GM10266 (cell line): ENCODE measurements around the gene C2CD2.

ENCODE experiments used
- DNase-seq: peaks from one replicate; pipeline ENCODE4 v3.0.0; 2012; ENCODE audit errors: extremely low spot score
- TF ChIP-seq, protein P1 (sequence below): IDR thresholded peaks from 2 replicates; pipeline ENCODE4 v1.5.1; 2012; ENCODE audit warnings: mild to moderate bottlenecking, low read depth; ENCODE audit not compliant: control insufficient read depth, insufficient read depth; ENCODE audit errors: missing control alignments

Gene C2CD2

DNA sequence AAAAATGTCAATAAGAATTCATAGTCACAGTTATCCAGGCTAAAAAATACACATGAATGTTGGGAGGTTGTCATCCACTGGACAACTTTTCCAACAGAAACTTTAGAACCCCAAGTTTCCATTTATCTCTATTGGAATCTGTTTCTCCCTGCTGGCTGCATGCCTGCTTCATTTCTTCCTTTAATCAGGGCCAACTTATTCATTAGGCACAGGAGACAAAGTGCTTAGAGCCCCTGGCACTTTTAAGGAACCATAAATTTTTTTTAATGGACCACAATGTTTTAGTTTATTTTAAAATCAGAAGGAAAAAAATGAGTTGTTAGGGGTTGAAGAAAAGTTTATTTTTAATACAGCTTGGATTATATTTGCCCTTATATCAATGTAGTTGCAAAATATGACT is 26.7 kb upstream of the C2CD2 start:
- TF ChIP-seq, protein P1, sequence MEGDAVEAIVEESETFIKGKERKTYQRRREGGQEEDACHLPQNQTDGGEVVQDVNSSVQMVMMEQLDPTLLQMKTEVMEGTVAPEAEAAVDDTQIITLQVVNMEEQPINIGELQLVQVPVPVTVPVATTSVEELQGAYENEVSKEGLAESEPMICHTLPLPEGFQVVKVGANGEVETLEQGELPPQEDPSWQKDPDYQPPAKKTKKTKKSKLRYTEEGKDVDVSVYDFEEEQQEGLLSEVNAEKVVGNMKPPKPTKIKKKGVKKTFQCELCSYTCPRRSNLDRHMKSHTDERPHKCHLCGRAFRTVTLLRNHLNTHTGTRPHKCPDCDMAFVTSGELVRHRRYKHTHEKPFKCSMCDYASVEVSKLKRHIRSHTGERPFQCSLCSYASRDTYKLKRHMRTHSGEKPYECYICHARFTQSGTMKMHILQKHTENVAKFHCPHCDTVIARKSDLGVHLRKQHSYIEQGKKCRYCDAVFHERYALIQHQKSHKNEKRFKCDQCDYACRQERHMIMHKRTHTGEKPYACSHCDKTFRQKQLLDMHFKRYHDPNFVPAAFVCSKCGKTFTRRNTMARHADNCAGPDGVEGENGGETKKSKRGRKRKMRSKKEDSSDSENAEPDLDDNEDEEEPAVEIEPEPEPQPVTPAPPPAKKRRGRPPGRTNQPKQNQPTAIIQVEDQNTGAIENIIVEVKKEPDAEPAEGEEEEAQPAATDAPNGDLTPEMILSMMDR, result no peak
- no peak for DNase-seq

DNA sequence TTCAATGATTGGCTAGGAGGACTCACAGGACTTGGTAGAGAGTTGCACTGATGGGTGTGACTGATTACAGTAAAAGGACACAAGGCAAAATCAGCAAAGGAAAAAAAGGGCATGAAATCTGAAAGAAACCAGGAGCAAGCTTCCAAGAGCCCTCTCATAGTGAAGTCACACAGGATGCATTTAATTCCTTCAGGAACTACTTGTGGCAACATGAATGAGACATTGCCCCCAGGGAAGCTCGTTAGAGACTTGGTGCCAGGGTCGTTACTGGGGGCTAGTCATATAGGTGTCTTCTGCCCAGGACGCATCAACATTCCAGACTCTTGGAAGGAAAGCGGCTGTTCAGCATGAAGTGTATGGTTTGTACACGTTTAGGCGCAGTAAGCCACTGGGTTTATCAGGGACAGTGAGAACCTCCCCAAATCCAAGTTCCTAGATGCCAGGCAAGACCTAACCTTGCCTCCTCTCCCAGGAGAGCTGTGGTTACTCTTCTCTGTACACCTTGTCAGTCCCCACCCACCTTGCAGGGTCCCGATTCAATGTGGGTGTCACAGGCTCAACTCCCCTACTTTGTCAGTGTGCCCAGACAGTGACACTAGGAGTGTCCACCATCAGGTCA is 26.0 kb upstream of the C2CD2 start:
- TF ChIP-seq, protein P1, result no peak
- no peak for DNase-seq

DNA sequence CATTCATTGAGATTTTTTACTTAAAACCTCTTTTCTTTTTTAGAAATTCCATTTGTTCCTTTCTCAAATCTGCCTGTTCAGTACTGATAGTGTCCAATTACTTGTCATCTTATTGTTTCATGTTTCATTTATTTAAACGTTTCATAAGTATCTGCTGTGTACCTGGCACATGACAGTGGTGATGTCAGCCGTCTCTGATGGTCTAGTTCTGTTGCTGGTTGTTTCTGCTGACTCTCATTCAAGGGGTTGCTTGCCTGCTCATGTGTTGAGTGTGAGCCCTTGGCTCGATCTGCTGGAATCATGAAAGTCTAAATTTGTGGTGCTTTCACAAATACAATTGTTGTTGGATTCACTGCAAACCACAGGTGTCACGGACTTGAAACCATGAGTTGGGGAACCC is 25.5 kb upstream of the C2CD2 start:
- DNase-seq, result no peak

DNA sequence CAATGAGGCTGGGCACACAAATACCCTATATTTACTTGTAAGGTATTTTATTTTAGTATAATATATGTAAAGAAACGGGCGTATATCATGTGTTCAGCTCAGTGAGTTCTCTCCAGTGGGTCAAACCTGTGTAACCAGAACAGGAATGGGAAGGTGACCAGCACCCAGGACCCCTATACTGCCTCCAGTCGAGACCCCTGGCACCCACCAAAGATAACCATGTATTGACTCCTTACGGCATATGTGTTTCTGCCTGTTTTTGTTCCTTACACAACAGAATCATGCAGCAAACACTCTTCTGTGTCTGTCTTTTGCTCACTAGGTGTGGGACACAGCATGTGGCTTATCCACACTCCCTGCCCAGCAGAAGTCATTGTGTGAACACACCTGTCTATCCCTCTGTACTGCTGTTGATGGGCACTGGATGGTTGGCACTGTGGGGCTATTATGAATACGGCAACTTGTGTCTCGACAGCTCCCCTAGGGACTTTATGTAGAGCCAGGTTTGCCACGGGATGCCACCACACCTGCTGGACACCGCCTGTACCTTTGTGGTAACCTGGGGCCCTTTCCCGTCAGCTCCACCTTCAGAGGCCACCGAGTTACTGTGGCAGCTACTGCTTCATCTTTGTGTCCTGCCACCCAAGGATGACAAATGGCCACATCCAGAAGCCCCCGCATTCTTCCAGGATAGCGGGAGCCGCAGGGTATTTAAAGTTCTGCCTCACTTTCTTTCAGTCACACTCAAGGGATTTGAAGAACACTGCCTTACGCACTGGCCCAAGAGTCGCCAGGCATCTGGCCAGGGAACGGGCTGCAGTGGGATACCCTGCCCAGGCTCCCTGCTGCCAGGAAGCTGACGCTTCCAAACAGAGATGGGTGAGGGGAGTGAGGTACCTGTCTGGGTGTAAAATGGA is 23.5 kb upstream of the C2CD2 start:
- DNase-seq, result no peak

More for the DNA sequence above, 25.5 kb upstream of the C2CD2 start:
- TF ChIP-seq, protein P1, result no peak

DNA sequence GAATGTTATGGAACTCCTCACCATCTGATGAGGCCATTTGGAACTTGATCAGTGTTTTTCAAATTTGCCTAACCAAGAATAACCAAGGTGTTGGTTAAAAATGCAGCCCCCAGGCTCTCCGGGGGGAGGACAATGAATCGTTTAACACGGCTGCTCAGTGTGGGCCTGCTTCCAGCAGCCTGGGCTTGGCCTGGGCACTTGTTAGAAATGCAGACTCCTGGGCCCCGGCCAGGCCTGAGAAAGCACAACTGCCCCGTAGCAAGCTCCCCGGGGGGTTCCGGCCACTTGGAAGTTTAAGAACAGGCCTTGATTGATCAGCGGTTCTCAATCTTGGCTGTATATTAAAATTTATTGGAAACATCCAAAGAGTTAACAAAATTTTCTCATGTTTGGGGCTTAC is 22.8 kb upstream of the C2CD2 start:
- no peak for DNase-seq
- TF ChIP-seq, protein P1, result no peak

More for the DNA sequence above, 23.5 kb upstream of the C2CD2 start:
- TF ChIP-seq, protein P1, result no peak

DNA sequence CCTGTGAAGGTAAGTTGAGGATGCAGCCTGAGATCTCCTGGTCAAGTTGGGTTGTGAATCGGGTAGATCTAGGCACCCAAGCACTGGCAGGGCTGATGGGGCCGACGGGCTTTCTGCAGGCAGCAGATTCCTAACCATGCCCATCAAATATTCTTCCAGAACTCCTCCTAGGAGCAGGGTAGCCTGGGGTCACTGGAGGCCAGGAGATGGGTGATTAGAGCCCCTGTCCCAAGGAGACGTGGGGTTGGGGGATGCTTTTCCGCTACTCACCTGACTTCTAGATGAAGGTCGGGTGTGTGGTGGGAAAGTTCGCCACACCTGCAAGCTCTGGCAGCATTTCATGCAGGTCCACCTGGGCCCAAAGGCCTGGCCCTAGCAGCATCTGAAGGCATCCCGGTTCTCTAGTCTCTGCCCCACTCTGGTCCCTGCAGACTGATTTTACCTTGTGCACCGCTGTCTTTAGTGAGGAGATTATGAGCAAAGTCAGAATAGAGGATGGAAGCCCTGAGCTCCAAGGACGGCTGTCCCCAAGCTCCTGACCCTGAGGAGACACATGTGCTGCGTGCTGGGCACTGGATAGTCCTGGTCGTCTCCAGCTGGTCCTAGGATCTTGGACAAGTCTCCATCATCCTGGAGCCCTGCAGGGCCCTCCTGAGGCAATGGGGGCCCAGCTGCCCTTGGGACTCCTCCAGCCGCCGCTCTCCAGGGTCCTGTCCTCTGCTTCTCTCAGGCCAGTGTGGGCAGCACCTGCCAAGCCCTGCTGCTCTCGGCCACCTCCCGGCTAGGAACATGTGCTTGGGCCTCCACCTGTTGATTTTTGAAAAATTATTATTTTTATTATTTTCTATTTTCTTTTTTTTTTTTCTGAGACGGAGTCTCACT is 21.8 kb upstream of the C2CD2 start:
- DNase-seq, result no peak
- TF ChIP-seq, protein P1, result no peak
